Measurements from ENCODE around the gene LRRC2.
A peak's percentile ranks its signal among the peaks of the same experiment; 100 is the strongest.

Gene LRRC2

GRCh38 chr3:46521096-46521495 lies 45.0 kb downstream of the LRRC2 start:
- DNase-seq, result no peak

- no peak for DNase-seq
Measured at GRCh38 chr3:46520531-46520930, 45.6 kb downstream of the LRRC2 start.

GRCh38 chr3:46519952-46520351 lies 46.1 kb downstream of the LRRC2 start:
- DNase-seq, result no peak

GRCh38 chr3:46517784-46518181 lies 48.3 kb downstream of the LRRC2 start:
- DNase-seq, result no peak

GRCh38 chr3:46517016-46517783 lies 48.9 kb downstream of the LRRC2 start:
- no peak for DNase-seq

GRCh38 chr3:46516521-46516920 lies 49.6 kb downstream of the LRRC2 start:
- DNase-seq, result no peak

- DNase-seq, result no peak
Measured at GRCh38 chr3:46512191-46512749, 53.8 kb downstream of the LRRC2 start.

- DNase-seq, result peak; percentile 49
Measured at GRCh38 chr3:46509661-46510187, 56.4 kb downstream of the LRRC2 start.

GRCh38 chr3:46508850-46509591 lies 57.1 kb downstream of the LRRC2 start:
- peak; percentile 92 for DNase-seq

GRCh38 chr3:46506526-46506925 lies 59.6 kb downstream of the LRRC2 start:
- DNase-seq, result no peak

GRCh38 chr3:46505953-46506352 lies 60.1 kb downstream of the LRRC2 start:
- DNase-seq, result no peak

GRCh38 chr3:46504789-46505188 lies 61.3 kb downstream of the LRRC2 start:
- peak; percentile 81 for DNase-seq

GRCh38 chr3:46503200-46503874 lies 62.8 kb downstream of the LRRC2 start:
- no peak for DNase-seq

- DNase-seq, result no peak
Measured at GRCh38 chr3:46501702-46502101, 64.4 kb downstream of the LRRC2 start.

GRCh38 chr3:46500656-46501635 lies 65.2 kb downstream of the LRRC2 start:
- DNase-seq, result no peak

GRCh38 chr3:46498916-46499519 lies 67.1 kb downstream of the LRRC2 start:
- DNase-seq, result no peak

- DNase-seq, result no peak
Measured at GRCh38 chr3:46497556-46498265, 68.4 kb downstream of the LRRC2 start, which contains the start of gene RTP3. Gene RTP3 (plus strand): TSS chr3:46497976. CDS start chr3:46498063, 87 bp downstream.

- peak; percentile 80 for DNase-seq
Measured at GRCh38 chr3:46496746-46497555, 69.2 kb downstream of the LRRC2 start.

GRCh38 chr3:46495901-46496456 lies 70.1 kb downstream of the LRRC2 start:
- DNase-seq, result no peak

All from hematopoietic multipotent progenitor cell treated with erythropoietin and hydrocortisone succinate and interleukin-3 and kit ligand, for 8 days (in vitro differentiated cells).